NB4 (cell line): ENCODE results near the gene ZFHX3.

ENCODE experiments used
- DNase-seq: peaks from one replicate; pipeline ENCODE4 v3.0.0; 2010; ENCODE audit warnings: low read depth
- H3K4me3 ChIP-seq: one replicate; pipeline ENCODE4 v1.5.1; 2011; ENCODE audit warnings: mild to moderate bottlenecking, low read depth, low read length, moderate library complexity
- CTCF ChIP-seq: IDR thresholded peaks from one replicate; pipeline ENCODE4 v1.5.1; 2012; ENCODE audit warnings: low read depth, low read length
- MAX ChIP-seq: IDR thresholded peaks from 2 replicates; pipeline ENCODE4 v1.6.1; 2011; ENCODE audit warnings: low read depth, low read length
- MYC ChIP-seq: IDR thresholded peaks from 2 replicates; pipeline ENCODE4 v1.6.1; 2011; ENCODE audit warnings: low read depth, low read length
- POLR2A ChIP-seq: IDR thresholded peaks from 2 replicates; pipeline ENCODE4 v1.6.1; 2011; ENCODE audit warnings: mild to moderate bottlenecking; ENCODE audit not compliant: insufficient read length; ENCODE audit errors: extremely low read depth

ZFHX3 gene

GRCh38 chr16:72760581-72760980, 287.3 kb downstream of the ZFHX3 start:
- DNase-seq: no peak
- TF ChIP-seq CTCF: no peak
- TF ChIP-seq MYC: no peak
- TF ChIP-seq MAX: no peak
- no peak for TF ChIP-seq POLR2A
- H3K4me3 ChIP-seq: no peak overlapping the region

GRCh38 chr16:72753881-72754280, 294.0 kb downstream of the ZFHX3 start:
- no peak for DNase-seq
- no peak overlapping the region for H3K4me3 ChIP-seq
- no peak for TF ChIP-seq POLR2A
- no peak for TF ChIP-seq MAX
- no peak for TF ChIP-seq CTCF
- TF ChIP-seq MYC: no peak

- H3K4me3 ChIP-seq: no peak overlapping the region
- DNase-seq: no peak
- TF ChIP-seq MAX (no peak), CTCF (no peak), MYC (no peak), POLR2A (no peak)
Measured at GRCh38 chr16:72752004-72752695, 295.8 kb downstream of the ZFHX3 start.

GRCh38 chr16:72751076-72751475, 296.9 kb downstream of the ZFHX3 start:
- TF ChIP-seq MYC (no peak), CTCF (no peak), MAX (no peak), POLR2A (no peak)
- no peak for DNase-seq
- H3K4me3 ChIP-seq: no peak overlapping the region

GRCh38 chr16:72749091-72749490, 298.8 kb downstream of the ZFHX3 start:
- no peak overlapping the region for H3K4me3 ChIP-seq
- DNase-seq: no peak
- TF ChIP-seq MYC (no peak), CTCF (no peak), MAX (no peak), POLR2A (no peak)
